ENCODE results near the gene OPCML.

Gene OPCML

DNA sequence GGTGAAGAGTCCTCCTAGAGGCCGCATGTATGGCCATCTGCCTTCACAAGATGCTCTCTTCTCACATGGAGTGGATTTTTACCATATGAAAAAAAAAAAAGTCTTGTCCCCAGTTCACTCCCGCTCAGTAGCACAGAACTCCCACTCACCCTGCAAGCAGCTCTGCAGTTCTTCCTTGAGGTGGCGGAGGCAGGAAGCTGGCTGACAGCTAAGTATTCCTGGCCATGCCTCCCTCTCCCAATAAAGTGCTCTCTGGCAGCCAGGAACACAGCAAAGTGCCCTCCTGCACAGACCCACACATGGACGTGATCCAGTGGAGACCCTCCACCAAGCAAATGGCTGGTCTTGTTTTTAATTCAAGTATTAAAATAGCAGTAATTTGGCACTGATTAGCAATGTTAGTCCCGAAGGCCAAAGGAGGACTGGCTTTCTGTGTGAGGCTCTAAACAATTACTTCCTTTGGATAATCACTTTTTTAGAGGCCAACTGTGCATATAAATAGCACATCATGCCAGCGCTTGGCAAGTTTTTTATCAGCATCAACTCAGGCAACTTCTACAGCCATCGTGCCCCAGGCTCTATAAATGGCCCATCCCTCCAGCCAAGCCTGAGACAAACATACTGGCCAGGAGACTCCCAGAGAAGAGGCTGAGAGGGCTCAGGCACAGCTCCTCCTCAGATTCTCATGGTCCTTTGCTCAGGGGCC is 413.6 kb downstream of the OPCML start:
- no peak for DNase-seq

DNA sequence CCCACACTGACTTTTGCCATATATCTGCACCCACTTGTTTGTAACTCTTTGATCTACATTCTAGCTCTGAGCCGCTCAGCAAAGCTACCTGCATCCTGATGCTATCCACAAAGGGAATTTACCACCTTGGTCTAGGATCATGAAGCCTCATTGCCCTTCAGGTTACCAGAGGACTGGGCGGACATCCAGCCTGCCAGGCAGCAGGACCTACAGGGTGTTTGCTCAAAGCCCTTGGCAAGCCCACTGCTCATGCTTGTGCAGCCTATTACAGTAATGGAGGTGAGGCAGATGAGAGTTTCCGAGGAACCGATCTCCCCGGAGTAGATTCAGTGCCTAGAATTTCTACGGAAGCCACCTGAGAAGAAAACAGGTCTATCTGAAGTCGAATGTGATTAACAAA is 417.2 kb downstream of the OPCML start:
- no peak for DNase-seq

DNA sequence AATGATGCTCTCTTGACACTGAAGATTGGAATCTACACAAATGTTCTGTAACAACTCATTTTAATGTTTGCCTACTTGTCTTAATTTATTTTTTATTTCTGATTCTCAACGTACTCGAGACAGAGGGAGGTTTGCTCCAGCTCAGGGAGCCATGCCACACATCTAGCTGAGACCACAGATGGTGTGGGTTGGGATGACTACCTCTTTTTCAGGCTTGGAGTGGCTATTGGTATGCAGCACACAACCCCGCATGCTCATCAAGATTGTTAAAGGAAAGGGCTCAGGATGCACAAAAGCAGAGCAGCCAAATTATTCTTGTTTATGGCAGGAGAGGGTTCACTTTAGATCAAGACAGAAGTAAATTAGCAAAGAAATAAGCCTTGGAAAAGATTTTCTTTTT is 424.5 kb downstream of the OPCML start:
- no peak for DNase-seq

DNA sequence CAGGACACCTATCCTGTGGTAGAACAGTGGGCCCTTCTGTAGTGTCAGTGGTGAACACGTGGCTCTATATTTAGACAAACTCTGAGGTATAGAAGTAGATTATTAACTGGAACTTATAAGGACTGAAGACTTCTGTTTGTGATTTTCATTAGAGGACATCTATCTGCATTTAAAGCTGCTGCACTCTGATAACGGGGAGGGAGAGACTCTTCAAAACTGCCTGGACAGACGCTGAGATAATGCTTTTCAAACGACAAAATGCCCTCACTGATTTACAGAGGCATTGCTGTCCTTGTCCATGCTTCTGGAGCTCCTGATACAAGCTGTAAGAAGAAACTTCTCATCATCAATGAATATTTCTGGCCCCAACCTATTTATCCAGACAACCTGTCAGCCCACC is 425.2 kb downstream of the OPCML start:
- no peak for DNase-seq

DNA sequence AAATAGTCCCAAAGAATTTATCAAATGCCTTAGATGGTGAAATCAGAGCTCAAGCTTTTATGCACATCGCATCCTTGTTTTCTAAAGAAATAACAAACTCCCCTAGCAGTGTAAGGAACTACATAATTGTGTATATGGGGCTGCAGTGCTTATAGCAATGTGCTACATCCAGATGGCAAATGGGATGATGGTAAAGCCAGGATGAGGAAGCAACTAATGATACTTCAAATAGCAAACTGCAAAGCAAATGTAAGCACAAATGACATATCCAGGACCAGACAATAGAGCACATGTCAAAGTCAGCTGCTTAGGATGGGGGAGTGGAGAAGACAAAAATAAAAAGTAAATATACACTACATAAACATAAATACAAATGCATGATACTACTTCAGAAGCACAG is 425.9 kb downstream of the OPCML start:
- no peak for DNase-seq

DNA sequence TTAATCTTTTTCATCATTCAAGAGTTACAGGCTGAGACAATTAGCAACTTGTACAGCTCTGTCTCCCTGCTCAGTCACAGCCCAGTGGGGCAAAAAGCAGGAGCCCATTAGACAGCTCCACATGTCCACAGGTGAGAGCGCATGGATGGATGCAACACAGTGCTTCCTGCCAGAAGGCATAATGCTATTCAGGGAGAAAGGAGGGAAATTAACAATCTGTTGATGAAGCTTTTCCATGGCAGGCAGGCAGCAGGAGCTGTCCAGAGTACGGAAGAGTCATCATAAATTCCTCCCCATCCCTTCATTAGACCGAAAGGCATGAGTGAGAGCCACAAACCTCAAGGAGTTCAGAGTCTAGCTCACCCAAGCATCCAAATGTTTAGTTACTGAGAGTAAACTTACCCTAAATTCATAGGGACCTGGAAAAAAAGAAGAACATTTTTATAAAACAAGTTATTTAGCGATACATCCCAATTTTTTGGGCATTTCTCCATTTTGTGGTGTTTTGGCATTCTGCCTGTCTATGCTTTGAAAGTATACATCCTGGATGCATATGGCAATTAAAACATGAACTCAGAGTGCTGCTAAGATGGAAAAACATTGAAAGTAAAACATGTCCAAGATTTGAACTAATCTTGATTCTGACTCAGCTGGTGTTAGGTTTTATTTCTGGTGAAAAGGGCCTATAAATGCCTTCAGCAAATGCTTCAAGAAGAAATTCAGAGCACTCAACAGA is 428.1 kb downstream of the OPCML start:
- no peak for DNase-seq

DNA sequence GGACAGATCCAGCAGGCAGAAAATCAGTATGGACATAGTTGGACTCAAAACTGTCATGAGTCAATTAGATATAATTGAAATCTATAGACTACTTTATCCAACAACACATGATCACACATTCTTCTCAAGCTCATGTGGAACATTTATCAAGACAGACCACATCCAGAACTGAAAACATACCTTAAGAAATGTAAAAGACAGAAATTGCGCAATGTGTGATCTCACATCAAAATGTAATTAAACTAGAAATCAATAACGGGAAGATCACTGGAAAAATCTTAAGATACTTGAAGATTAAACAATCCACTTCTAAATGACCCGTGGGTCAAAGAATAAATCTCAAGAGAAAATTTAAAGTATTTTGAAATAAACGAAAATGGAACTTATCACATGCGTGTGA is 435.3 kb downstream of the OPCML start:
- DNase-seq, result no peak

DNA sequence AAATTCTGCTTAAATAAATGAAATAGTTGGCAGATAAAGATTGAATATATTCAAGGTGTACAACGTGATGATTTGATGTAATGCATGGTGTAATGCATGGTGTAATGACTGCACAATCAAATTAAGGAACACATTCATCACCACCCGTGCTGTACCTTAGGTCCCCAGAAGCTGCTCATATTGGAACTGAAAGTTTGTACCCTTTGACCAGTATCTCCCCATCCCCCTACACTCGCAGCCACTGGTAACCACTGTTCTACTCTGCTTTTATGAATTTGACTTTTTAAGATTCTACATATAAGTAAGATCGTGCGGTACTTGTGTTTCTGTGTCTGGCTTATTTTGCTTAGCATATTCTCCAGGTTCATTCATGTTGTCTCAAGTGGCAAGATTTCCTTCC is 445.8 kb downstream of the OPCML start:
- no peak for DNase-seq

DNA sequence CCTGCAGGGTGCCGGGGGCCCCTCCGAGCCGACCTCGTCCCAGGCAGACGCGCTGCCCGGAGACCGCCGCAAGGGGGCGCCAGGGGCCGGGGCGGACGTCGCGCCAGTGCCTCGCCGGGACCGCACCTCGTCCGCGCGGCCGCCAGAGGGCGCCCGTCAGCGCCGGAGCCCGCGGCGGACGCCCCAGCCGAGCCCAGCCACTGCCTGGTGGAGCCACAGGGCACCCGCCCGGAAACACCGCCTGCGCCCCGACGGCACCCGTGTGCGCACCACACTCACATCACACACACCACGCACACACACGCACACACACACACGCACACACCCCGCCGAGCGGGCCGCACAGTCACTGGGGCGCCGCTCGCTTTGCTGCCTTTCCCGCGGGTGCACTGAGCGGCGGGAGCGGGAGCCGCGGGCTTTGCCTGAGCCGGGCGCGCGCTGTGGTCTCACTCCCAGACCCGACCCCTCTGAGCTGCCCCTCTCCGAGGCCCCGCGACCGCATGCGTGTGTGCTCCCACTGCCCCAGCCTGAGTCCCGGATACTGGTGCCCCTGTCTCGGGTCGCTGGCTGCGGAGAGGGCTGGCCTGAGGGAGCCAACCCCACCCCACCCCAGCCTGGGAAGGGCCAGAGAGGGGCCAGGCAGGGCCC is 449.3 kb downstream of the OPCML start:
- peak; percentile 53 to 76 for DNase-seq

DNA sequence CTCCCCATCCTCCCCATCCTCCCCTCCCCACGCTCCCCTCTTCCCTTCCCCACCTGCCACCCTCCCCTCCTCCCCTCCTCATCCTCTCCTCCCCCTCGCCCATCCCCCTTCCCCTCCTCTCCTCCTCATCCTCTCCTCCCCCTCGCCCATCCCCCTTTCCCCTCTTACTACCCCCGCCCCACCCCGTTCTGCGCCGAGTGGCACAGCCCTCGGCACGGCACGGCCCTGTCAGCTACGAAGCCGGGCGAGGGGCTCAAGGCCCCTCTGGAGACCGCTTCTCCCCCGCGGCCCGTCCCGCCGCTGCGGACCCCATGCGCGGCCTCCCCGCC is 449.9 kb downstream of the OPCML start:
- DNase-seq, result no peak

DNA sequence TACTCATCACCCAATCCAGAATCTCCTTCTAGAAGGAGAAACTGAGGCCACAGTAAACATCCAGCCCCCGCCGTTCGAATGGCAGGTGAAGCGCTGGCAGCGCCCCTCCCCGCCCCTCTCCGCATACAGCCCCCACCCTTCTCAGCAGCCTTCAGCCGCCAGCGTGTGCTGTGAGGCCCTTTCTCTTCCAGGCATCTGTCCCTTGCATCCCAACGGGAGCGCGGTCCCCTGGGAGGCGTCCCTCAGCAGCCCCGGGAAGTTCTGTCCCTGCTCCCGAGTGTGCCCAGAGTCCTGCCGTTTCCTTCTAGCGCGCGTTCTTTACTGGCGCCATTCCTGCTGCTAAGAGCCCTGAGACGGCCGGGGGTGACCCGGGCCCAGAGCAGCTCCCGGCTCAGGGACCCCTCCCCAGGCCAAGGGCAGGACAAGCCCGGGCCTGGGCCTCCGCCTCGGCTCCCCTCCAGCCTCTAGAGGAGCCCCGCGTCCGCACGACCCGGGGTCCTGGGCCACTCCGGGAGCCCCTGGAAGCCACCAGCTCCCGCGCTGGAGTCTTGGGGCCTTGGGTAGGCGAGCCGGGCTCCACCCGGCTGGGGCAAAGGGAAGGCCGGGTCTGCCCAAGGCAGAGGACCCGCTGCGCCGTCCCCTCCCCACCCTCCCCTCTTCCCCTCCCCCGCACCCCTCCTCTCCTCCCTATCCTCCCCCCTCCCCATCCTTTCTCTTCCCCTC is 450.4 kb downstream of the OPCML start:
- DNase-seq, result no peak

DNA sequence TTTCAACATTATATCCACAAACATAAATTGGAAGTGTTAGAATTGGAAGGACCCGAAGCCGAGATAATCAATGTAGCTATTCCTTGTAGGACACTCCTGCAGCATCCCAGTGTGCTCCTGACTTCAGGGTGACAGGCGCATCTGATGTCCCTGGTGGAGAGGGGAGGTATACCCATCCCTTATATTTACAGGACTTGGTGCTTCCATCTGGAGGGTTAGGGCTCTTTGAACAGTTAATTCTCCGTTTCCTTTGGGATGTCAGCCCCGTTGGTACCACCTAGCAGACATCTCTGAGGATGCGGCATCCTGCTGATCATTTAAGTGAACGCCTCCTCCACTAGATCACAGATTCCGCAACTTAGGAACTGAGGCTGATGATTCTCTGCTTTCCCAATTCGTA is 451.3 kb downstream of the OPCML start:
- no peak for DNase-seq

DNA sequence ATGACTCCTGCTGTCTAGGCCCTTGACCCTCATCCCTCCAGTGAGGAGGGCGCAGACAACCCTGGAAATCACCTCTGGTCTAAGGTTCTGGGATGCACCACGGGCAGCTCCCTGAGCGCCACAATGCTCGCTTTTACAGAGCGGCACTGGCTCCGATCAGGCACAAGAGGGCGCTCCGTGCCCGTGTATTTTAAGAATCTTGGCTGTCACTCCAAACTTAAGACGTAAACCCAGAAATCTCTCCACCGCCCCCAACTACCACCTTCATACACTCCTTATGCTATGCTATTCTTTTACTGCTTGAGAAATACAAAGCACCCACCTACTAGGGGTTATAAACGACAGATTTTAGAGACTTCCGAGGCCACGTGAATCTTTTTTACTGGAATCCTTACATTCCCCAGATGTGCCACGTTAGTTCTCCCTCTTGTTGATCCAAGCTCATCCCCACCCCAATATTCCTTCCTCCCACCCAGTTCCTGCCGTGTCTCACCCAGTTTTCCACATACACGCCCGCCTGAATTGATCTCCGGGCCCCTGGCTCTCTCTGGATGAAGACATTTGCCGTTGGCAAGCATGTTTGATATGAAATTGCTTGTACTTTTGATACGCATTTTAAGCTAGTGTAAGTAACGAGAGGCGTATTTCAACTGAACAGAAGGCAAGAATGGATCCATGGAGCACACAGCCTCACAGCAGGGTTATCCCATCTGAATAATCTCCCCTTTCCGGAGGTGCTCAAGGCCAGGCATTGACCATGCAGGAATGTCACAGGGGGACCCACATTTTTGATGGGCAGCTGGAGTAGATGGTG is 453.5 kb downstream of the OPCML start:
- DNase-seq, result peak; percentile 7 to 52

DNA sequence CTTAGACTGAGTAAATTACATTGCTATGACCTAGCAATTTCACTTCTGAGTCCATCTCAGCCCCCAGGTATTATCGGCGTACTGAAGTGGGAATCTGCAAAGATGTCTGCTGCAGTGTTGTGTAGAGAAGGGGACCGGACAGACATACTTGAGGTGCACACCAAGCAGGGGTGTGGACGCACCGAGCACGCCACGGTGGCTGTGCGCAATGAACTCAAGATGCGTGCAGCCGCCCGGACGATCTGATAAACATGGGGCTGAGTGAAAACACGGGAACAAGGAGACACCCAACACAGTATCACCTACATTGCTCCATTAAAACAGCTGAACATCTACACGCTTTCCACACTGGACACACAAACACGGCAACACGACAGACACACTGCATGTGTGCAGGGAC is 454.3 kb downstream of the OPCML start:
- no peak for DNase-seq

DNA sequence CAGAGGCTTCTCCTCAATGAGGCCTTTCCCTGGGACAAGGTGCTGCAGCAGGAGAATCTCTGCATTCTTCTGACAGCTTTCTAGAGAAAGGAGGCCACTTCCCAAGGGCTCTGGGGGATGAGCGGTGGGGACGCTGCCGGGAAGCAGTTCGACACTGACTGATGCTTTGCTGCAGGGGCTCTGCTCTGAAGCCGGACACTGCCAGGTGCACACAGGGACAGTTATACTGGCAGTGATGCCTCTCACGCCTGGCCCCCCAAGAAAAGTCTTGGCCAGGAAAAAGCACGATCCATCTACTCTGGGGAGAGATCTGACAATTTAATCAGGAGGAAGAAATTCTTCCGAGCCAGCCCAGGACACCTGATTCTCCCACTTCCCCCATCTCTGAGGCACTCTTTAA is 456.9 kb downstream of the OPCML start:
- no peak for DNase-seq

DNA sequence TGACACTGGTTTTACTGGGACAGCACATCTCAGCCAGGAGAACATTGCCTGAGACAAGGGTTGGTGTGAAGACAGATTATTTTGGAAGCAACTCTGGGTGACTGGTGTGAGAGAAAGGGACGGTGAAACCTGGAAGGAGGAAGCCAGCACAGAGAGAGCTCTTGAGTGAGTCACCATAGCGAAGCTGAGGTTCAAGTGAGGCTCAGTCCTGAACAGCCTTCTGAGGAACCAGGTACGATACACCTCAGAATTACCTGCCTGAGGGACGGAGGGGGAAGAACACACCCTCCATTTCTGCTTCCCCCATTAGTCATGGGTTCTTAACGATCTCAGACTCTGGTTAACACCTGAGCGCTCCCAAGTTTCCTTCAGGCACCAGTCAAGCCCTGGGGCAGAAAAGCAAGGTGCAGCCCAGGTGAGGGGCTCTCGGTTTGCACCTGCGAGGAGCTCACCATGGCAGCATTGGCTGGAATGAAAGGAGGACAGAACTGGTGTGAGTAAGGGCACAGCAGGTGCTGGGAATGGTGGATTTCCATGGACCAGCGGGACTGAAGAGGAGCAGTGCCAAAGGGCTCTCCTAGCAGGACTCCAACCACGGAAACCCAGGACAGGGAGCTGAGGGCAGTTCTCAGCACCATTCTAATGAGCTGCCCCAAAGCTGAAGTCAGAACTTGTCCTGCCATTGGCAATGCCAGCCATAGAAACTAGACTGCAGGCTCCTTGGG is 459.3 kb downstream of the OPCML start:
- no peak for DNase-seq

DNA sequence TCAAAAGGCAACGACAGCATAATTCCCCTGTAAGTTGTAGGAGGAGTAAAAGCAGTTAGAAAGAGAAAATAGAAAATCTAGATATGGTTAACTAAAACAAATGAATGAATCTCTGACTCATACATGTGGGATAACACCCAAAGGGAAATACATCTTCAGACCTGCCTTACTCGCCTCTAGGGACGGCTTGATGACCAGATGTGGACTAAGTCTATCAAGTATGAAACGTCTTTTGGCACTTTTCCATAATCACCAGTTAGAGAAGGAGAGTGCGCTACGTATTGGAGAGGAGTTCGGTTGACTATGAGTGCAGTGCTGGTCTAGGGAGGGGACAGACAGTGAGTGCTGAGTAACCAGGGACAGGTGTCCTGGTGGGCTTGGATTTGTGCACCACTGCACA is 459.9 kb downstream of the OPCML start:
- no peak for DNase-seq

DNA sequence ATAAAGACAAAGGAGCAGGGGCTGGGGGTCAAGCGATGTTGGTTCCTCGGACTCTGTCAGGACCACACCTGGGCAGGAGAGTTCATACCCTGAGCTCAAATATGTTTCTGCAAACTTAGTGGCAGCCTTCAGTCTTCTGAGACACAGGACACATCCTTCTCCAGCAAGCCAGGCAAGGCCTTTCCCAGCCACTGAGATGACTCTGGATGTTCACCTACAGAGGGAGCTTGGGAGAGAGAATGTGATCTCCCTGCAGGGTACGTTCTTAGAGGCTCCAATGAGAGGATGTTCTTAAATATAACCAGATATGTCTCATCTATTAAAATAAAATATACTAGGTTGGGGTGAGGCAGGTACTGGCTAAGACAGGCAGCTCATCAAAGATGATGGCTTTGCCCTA is 461.5 kb downstream of the OPCML start:
- DNase-seq, result no peak

DNA sequence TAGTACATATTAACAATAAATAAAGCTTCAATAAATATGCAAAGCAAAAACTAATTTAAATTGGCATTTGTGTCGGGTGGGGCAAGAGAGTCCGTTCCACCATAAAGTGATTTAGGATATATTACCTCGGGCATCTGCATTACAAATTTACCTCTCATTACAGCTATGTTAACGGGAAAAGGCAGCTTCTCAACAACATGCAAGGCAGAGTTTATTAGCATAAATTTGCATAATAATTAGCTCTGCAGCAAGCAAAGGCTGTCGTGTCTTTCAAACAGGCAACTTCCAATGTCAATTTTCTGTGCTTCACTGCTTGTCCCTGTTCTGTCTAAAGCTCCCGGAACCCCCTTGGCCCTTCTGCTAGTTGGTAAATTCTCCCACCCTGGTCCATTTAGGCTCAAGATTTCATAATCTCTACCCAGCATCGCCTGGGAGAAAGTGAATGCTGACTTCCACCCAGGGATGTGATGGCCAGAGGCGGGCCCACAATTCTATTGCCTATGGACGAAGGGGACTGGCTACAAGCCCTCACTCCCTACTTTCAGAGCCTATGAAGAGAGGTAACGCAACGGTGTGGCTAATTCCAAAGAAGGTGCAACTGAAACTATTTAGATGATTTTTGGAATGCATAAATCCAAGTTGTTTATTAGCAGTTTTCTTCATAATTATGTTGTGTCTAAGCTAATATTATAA is 462.1 kb downstream of the OPCML start:
- DNase-seq, result no peak

DNA sequence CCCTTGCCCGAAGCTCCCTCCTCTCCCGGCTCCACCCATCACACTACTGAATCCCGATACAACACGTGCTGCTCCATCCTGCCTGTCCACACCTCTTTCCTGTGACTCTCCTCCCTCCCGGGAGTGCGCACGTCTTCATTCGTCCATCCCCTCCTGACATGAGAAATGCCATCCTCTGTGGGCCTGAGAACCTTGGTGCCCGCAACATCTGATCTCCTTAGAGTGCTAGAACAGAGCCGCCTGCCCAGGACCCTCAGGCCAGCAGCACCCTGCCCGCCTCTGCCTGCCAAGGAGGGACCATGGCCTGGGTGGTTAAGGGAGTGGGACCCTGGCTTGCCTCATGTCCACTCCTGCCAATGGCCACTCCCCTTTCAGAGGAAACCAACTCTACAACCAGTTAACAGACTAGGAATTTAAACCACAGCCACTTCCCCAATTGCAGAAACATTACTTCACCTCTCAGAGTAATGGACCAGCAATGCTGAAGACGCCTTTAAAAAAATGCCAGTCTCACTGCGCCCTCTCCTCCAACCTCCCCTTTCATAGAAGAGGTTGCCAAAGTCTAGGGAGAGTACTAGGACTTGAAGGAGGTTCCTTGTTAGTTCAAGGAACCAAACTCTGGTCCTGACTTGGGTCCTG is 466.3 kb downstream of the OPCML start:
- DNase-seq, result no peak

DNA sequence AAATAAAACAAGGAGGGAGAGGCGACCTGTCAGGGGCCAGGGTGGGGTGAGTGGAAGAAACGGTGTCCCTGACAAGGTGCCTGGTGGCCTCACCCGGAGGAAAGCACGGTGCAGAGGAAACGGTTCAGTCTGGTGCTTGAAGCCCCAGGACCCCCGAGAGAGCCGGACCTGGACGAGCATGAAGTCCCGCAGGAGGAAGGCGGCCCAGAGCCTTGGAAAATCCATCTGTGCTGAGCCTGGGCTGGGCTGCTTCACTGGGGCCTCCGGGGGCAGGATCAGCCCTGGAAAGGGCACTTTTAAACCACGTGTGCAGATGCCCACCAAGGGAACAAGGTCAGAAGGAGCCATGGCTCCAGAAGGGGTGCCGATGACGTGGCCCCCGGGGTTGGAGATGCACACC is 467.3 kb downstream of the OPCML start:
- no peak for DNase-seq

All from inflammatory macrophage treated with lipopolysaccharide for 1 hour (primary cell).